Liver (tissue), 3 donors: ENCODE data around the gene LOX.

ENCODE experiments used
- CTCF ChIP-seq: fragments of 150-350 bp; IDR thresholded peaks from 2 replicates; pipeline ENCODE4 v1.5.1; 2017; ENCODE audit warnings: improper control_type of control experiment, low read depth, low read length; ENCODE audit not compliant: missing input control
- GABPA ChIP-seq, 2 donors: IDR thresholded peaks in 1 of 2; conservative IDR thresholded peaks in 1 of 2; 2 replicates each; pipeline ENCODE4 v1.6.1; 2016; ENCODE audit warnings: antibody characterized with exemption in 2 of 2, mild to moderate bottlenecking in 1 of 2, moderate library complexity in 1 of 2
- JUND ChIP-seq, 2 donors: IDR thresholded peaks; 2 replicates each; pipeline ENCODE4 v1.6.1; 2016; ENCODE audit warnings: antibody characterized with exemption in 2 of 2
- REST ChIP-seq: IDR thresholded peaks from 2 replicates; pipeline ENCODE4 v1.6.1; 2016; ENCODE audit warnings: antibody characterized with exemption, mild to moderate bottlenecking
- donor health status: healthy.
- donor health status: healthy.

GRCh38 chr5:122031836-122032235 is 46.2 kb downstream of the LOX start:
- no peak for TF ChIP-seq CTCF
- no peak for TF ChIP-seq JUND (IDR thresholded peaks at IDR 0.05)
- no peak for TF ChIP-seq REST
- TF ChIP-seq GABPA (IDR thresholded peaks at IDR 0.05 in 1 of 2, conservative IDR thresholded peaks at IDR 0.05 in 1 of 2) = no peak
